GM19035 (cell line): ENCODE data around the gene PLPP4.

ENCODE experiments used
- ATAC-seq: cut with Tn5 transposase; IDR thresholded peaks from one replicate; pipeline ENCODE4 v1.9.1; 2021; ENCODE audit not compliant: unreplicated experiment

PLPP4 gene

GRCh38 chr10:120456626-120457430 is at the start of gene PLPP4:
TSS of gene PLPP4 (plus strand) at chr10:120457227. CDS start at chr10:120457306, 79 bp downstream.
- ATAC-seq = peak; percentile 51

DNA sequence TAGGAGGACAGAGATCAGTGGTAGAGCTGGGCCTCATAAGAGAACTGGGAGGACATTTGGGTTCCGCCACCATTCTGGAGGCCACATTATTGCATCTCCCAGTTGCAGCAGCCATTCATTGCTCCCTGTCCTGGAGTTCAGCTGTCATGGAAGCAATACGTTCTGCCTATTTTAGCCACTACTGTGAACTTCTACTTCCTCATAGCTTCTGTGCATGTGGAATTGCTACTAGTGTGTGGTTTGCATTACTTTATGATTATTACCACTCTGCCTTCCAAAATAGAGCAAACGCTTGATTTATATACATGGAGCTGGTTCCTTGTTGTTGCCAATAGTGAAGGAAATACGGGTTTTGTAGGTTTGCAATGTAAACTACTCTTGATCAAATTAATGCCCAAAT is 47.2 kb upstream of the PLPP4 start:
- ATAC-seq = no peak

DNA sequence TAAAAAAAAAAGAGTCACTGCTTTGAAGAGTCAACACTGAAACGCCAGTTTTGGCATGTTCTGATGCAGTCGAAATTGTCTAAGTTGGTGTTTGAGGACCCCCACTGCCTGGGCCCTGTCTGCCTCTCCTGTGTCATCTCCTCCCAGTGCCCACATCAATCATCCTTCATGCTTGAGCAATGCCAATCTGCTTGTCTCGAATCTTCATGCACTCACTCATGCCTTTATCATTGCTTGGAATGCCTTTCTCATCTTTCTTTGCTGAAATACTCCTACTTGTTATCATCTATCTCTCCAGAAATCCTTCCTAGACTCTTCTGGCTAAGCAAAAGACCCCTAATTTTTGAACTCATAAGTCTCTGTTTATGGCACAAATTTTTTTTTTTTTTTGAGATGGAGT is 42.1 kb upstream of the PLPP4 start:
- ATAC-seq = no peak

DNA sequence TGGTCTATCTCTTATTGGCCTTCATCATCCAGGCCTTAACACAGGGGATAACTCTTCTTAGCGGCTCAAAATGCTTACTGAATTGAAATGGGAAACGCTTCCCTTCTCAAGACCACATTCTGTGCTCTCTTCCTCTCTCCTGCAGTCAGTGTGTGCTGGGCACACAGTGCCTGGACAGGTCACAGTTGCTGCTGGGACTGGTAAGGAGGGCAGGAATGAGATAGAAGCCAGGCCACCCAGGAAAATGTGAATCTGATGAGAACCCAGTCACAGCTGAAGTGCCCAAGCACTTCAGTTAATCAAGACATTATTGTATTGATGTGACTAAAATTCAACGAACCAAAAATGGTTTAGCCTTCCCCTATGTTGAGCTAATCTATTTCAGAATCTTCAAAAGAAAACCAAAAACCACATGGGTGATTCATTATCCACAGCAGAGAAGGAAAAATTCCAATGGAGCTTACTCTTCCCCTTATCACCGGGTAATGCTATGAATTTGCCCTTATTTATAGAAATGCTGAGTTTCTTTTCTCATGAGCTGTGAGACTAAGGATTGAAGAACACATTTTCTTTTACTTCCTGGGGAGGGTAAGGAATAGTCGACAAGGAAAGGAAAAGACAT is 41.2 kb upstream of the PLPP4 start:
- ATAC-seq = no peak

DNA sequence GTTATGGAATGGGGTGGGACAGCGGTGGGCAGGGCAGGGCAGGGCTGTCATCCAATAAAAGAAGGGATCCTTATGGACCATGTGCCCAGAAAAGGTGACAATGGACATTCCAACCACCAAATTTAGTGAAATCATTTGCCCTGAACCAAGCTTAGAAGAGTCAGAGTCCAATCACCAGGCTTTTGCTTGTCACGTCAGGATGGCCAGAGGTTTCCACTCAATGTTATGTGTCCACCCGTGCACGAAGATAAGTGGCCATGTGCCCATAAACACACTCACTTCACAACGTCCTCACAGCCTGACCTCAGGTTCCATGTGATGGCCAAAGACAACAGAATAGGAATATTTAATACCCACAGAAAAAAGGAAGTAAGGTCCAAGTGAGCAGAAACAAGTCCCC is 36.6 kb upstream of the PLPP4 start:
- no peak for ATAC-seq

DNA sequence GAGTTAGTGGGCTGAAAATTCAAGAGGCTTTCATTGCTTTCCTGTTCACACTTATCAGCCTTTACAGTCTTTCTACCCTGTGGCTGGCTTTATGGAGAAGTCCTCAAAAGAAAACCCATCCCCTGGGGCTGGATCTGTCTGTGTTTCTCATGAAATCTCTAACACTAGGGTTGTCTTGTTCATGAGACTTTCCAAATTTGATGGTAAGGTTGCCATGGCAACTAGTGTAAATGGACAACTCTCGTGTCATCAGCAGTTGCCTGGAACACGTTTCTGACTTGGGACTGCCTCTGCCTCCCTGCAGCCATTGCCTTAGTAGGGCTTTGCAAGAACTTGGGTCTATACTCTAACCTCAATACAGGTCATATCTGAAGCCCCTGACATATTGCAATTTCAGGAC is 35.8 kb upstream of the PLPP4 start:
- ATAC-seq = no peak

DNA sequence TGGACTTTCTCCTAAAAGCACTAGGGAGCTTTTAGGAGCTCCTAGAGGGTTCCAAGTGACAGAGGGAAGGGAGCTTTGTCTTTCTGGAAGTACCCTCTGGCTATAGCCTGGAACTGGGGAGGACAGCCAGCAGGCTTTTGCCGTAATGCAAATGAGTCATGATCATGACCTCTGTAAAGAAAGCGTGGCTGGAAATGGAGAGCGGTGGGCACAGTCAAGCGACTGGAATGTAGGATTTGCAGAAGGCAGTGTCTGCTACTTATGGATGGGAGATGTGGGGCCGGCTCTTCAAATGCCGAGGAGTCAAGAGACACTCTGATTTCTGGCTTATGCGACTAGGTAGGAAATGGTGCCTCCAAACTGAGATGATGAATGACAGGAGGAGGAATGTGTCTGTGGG is 34.6 kb upstream of the PLPP4 start:
- ATAC-seq = no peak

DNA sequence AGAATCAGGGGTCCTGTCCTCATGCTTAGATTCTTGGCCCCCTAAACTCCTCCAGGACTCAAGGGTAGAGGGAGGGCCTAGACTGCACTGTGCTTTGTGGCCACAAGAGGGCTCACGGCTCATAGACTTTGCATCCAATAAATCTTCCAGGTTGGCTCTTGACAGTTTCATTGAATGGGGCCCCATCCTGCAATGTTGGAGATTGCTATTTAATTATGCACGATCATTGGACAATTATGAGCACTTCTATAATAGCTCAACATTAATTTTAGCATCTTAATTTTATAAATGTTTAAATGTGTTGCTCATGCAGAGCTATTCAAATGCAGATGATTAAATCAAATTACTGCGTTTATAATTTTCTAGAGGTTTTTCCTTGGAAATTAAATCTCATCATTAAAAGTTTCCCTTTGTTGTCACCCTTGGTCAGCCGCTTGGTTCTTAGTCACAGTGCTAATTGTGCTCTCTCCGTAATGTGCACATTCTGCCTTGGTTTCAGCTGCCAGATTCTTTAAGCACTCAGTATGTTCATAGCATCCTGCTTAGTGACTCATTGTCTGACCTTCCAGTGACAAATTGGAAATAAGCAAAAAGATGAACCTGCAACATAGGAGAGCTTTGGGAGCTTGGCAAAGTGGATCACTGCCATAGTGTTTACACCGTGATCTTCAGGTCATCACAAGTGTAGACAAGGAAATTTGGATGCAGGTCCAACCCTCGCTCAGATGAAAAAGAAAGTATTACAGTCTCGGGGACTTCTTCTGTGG is 33.4 kb upstream of the PLPP4 start:
- no peak for ATAC-seq

DNA sequence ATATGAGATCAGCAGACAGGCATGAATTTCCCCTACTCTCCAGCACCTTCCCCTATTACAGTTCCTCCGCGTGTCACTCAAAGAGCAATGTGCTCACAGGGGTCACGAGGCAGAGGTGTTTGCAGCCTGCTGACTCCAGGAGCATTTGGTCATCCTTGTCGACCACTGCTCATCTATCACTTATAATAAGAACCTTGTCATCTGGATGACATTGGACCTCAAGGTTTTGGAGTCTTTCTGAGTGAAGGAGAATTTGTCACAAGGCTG is 32.9 kb upstream of the PLPP4 start:
- ATAC-seq = no peak

- no peak for ATAC-seq
Observed at GRCh38 chr10:120426306-120426705, 30.7 kb upstream of the PLPP4 start.

- ATAC-seq = no peak
Observed at GRCh38 chr10:120428754-120429153, 28.3 kb upstream of the PLPP4 start.

GRCh38 chr10:120429395-120429794 is 27.6 kb upstream of the PLPP4 start:
- ATAC-seq = no peak

GRCh38 chr10:120431251-120431651 is 25.8 kb upstream of the PLPP4 start:
- ATAC-seq = no peak

DNA sequence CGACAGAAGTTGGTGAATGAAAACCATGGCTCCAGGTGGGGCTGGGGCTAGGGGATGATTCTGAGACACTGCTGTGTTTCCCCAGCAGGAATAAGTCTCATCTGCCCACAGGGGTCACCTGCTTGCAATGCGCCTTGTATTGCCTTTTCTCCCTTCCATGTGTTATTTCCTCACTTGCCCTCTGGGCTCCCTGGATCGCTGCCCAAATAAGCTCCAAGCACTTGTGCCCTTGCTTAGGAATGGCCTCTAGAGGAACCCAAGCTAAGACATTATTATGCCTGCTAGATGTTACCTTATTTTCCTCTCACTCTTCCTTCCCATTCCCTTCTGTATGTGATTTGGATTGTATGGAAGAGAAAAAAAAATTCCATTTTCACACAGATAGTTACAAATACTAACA is 24.8 kb upstream of the PLPP4 start:
- no peak for ATAC-seq

DNA sequence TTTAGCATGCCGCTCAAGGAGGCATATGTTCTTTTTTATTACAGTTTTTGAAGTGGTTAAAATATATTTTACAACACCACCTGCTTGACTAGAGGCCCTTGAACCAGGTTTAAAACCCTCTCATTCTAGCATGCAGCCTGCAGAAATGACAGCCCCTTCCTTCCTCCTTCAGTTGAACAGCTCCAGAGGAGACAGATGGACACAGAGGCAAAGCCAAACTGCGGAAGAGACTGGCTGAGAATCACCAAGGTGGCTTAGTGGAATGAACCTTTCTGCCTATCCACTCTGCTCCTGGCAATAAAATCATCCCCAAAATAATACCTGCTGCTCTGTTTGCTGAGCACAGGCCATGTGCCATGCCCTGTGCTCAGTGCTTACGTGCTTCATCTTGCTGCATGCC is 23.9 kb upstream of the PLPP4 start:
- ATAC-seq = no peak

GRCh38 chr10:120436439-120437112 is 20.5 kb upstream of the PLPP4 start:
- ATAC-seq = no peak

GRCh38 chr10:120437541-120437940 is 19.5 kb upstream of the PLPP4 start:
- ATAC-seq = no peak

GRCh38 chr10:120451968-120452367 is 5.1 kb upstream of the PLPP4 start:
- ATAC-seq = no peak

DNA sequence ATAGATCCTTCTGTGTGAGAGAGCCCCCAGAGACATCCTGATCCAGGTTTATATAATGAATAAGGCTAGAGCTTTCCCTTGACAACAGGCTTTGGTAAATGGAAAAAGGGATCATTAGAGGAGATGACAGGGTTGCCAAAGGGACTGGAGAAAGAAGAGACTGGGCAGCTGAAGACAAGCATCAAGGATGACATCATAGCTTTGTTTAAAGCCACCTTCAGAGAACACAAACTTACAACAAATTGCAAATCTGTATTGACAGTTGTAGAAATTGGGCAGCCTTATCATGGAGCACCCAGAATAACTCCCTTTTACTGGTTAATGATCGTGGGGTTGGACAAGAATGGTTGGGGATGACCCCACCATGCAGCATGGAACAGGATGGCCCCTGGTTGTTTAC is 3.7 kb upstream of the PLPP4 start:
- no peak for ATAC-seq

DNA sequence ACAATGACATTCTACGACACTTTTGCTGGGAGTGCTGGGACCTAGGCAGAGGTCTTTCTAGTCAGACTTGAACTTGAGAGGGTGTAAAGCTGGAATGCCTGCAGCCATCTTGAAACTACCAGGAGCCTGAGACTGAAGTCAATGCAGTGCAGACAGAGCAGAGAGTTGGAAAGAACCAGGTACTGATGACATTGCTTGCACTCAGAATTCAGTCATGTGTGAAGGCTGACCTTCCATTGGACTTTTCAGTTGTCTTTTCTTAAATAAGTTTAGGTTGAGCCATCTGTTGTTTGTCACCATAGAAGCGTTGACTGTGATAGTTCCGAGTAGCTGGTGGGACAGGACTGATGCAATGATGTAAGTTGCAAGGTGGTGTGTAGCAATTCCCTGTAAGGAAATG is 3.1 kb upstream of the PLPP4 start:
- ATAC-seq = no peak

GRCh38 chr10:120455004-120455403 is 2.0 kb upstream of the PLPP4 start:
- ATAC-seq = no peak

DNA sequence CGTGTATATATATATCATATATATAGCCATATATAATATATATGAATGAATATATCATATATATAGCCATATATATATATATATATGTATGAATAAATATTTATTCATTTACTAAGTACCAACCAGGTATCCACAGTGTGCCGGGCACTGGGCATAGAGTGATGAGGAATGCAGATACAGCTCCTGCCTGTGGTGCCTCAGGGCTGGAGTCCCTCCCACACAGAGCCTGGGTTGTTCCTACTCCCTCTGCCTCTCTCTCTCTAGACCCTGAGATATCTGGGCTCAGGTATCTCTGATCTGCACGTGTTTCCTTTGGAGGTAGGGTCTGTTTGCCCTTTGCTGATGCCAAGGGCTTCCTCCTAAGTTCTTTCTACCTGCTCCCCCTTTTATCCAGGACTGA is 1.4 kb upstream of the PLPP4 start:
- ATAC-seq = no peak
